GM10847 (cell line): ENCODE measurements around the gene MYO7A.

Source experiments
- POLR2A ChIP-seq: IDR thresholded peaks from 2 replicates; pipeline ENCODE4 v1.6.1; 2011; ENCODE audit not compliant: insufficient read length; ENCODE audit errors: extremely low read depth

The MYO7A gene

GRCh38 chr11:77142091-77142975 lies 14.3 kb downstream of the MYO7A start:
- no peak for TF ChIP-seq POLR2A

GRCh38 chr11:77143405-77144020 lies 15.5 kb downstream of the MYO7A start:
- TF ChIP-seq POLR2A = no peak

GRCh38 chr11:77144196-77144856 lies 16.3 kb downstream of the MYO7A start:
- no peak for TF ChIP-seq POLR2A

GRCh38 chr11:77144857-77145428 lies 16.9 kb downstream of the MYO7A start:
- no peak for TF ChIP-seq POLR2A

GRCh38 chr11:77146261-77147035 lies 18.4 kb downstream of the MYO7A start:
- TF ChIP-seq POLR2A = no peak

- TF ChIP-seq POLR2A = no peak
Observed at GRCh38 chr11:77147036-77147315, 18.9 kb downstream of the MYO7A start.

GRCh38 chr11:77147668-77148321 lies 19.7 kb downstream of the MYO7A start:
- TF ChIP-seq POLR2A = no peak

GRCh38 chr11:77148963-77149715 lies 21.1 kb downstream of the MYO7A start:
- TF ChIP-seq POLR2A = no peak

GRCh38 chr11:77149716-77150392 lies 21.8 kb downstream of the MYO7A start:
- no peak for TF ChIP-seq POLR2A

- no peak for TF ChIP-seq POLR2A
Observed at GRCh38 chr11:77150836-77151235, 22.8 kb downstream of the MYO7A start.

- TF ChIP-seq POLR2A = no peak
Observed at GRCh38 chr11:77151804-77152509, 23.9 kb downstream of the MYO7A start.

GRCh38 chr11:77152846-77153245 lies 24.8 kb downstream of the MYO7A start:
- no peak for TF ChIP-seq POLR2A
